T-cell (primary cell): ENCODE results near the gene TUBD1. TPM values are rescaled to one million over a fixed set of nuclear protein-coding genes. Genes with fewer than 3 reads are reported as not detected.
A peak's percentile ranks its signal among the peaks of the same experiment; 100 is the strongest.

ENCODE experiments used
- ATAC-seq, 4 experiments: fragments of 200-7000 bp in 3 of 4; fragments of 150-1000 bp in 1 of 4; cut with Tn5 transposase; replicated peaks in 1 of 4; 1 replicate in 3 of 4; 2 replicates in 1 of 4; pipeline ENCODE4 v1.10.0; 2021; ENCODE audit warnings: moderate library complexity in 3 of 4, mild to moderate bottlenecking in 2 of 4, moderate number of reproducible peaks in 1 of 4
- CTCF ChIA-PET, 2 donors: fragments of 300-600 bp; sonication (Branson Sonifier 250); formaldehyde crosslinking; loops; one replicate each; lab custom pipeline; 2022; ENCODE audit warnings: antibody characterized with exemption in 2 of 2; lab: Charles Lee
- POLR2A ChIA-PET, 2 donors: fragments of 300-600 bp; sonication (Branson Sonifier 250); formaldehyde crosslinking; loops; one replicate each; lab custom pipeline; 2022; ENCODE audit warnings: antibody characterized with exemption in 2 of 2; lab: Charles Lee
- DNase-seq, 35 experiments: peaks; one replicate each; pipeline versions ENCODE4 v3.0.0 to v3.0.0-alpha.2; 2013 to 2023
- H3K27ac ChIP-seq: one replicate; pipeline ENCODE4 v1.5.1; 2013; ENCODE audit warnings: low read length
- H3K27me3 ChIP-seq, 2 experiments: replicated peaks in 1 of 2; 1 replicate in 1 of 2; 2 replicates in 1 of 2; pipeline versions ENCODE4 v1.6.1 to v1.7.0; 2013; ENCODE audit warnings: low read length in 1 of 2, mixed read lengths in 1 of 2; ENCODE audit not compliant: control insufficient read depth in 2 of 2, insufficient read depth in 2 of 2; ENCODE audit errors: extremely low read depth in 1 of 2
- H3K36me3 ChIP-seq, 2 donors: 1 replicate in 1 of 2; 2 replicates in 1 of 2; pipeline versions ENCODE4 v1.6.1 to v1.7.0; 2013; ENCODE audit warnings: low read length in 1 of 2; ENCODE audit not compliant: control insufficient read depth in 2 of 2, insufficient read depth in 1 of 2; ENCODE audit errors: extremely low read depth in 1 of 2
- H3K4me1 ChIP-seq, 2 experiments: 1 replicate in 1 of 2; 2 replicates in 1 of 2; pipeline versions ENCODE4 v1.6.1 to v1.7.0; 2013; ENCODE audit warnings: low read length in 2 of 2, mixed read lengths in 1 of 2; ENCODE audit not compliant: insufficient read depth in 2 of 2, control insufficient read depth in 1 of 2; ENCODE audit errors: extremely low read depth in 1 of 2
- H3K4me3 ChIP-seq, 2 donors: 1 replicate in 1 of 2; 2 replicates in 1 of 2; pipeline versions ENCODE4 v1.5.1 to v1.7.0; 2013; ENCODE audit warnings: mild to moderate bottlenecking in 2 of 2, low read length in 1 of 2, moderate library complexity in 1 of 2; ENCODE audit not compliant: control insufficient read depth in 1 of 2; ENCODE audit errors: extremely low read depth in 1 of 2
- H3K9me3 ChIP-seq: 2 replicates; pipeline ENCODE4 v1.7.0; 2013
- H3K27ac Mint-ChIP-seq, 2 donors: one replicate each; pipeline ENCODE4 v1.8.0; 2020 to 2021; ENCODE audit warnings: mild to moderate bottlenecking in 2 of 2, mixed read lengths in 2 of 2
- H3K27me3 Mint-ChIP-seq, 2 donors: one replicate each; pipeline ENCODE4 v1.8.0; 2021 to 2022; ENCODE audit warnings: mixed read lengths in 2 of 2
- H3K36me3 Mint-ChIP-seq: one replicate; pipeline ENCODE4 v1.8.0; 2021; ENCODE audit warnings: mixed read lengths
- H3K4me1 Mint-ChIP-seq, 3 donors: one replicate each; pipeline ENCODE4 v1.8.0; 2020 to 2022; ENCODE audit warnings: mixed read lengths in 3 of 3, mild to moderate bottlenecking in 1 of 3
- H3K4me3 Mint-ChIP-seq, 3 donors: one replicate each; pipeline ENCODE4 v1.8.0; 2020 to 2022; ENCODE audit warnings: mild to moderate bottlenecking in 3 of 3, mixed read lengths in 3 of 3, moderate library complexity in 3 of 3
- H3K9me3 Mint-ChIP-seq, 3 donors: one replicate each; pipeline ENCODE4 v1.8.0; 2020 to 2022; ENCODE audit warnings: mixed read lengths in 3 of 3
- whole genome bisulfite sequencing: methylation state at CpG from one replicate; pipeline ENCODE4 v1.1.5; 2013; ENCODE audit warnings: missing lambda C conversion rate; ENCODE audit not compliant: insufficient coverage; 5-methylcytosine and 5-hydroxymethylcytosine counted together
- total RNA-seq, 35 experiments: library from RNA in 6 of 35; stranded (reverse) in 6 of 35; fragments of 120-200 nt in 1 of 35; gene quantifications; one replicate each; pipeline versions ENCODE4 v1.2.1 to v1.2.4 and lab custom pipeline; 2013 to 2026

The TUBD1 gene
- total RNA-seq, 5 donors from 2014 or later (not counting 1 experiment from before 2014, with no cell fraction given): 16.6 to 27.9 (median 25.1) TPM

GRCh38 chr17:59837308-59838051 lies 55.3 kb downstream of the TUBD1 start:
- Mint-ChIP-seq H3K4me1 (peaks cover 56 to 58% (median 57%) of the 10 kb centered on the region in 3 donors), H3K4me3 (peak overlapping the region; percentile 98 to 100 (median 99)), H3K27ac (peak overlapping the region; percentile 99 to 100), H3K36me3 (peaks cover 39% of the 10 kb centered on the region), H3K27me3 (no peaks in the 10 kb centered on the region), H3K9me3 (no peaks in the 10 kb centered on the region)
- DNase-seq (peak in 31 of 35 experiments; percentile 14 to 90 (median 61)), ATAC-seq (peak; percentile 87 to 93 (median 92))
- Histone ChIP-seq H3K36me3 (peaks cover 0 to 10% of the 10 kb centered on the region in 2 donors), H3K27me3 (no peaks in the 10 kb centered on the region), H3K9me3 (no peaks in the 10 kb centered on the region), H3K4me3 (peak overlapping the region in 1 of 2 donors; percentile 69), H3K27ac (peak overlapping the region; percentile 87), H3K4me1 (peaks cover 0 to 16% of the 10 kb centered on the region in 2 experiments)
- 4% methylated on average over 4 of the region's 8 CpGs for WGBS
- ChIA-PET POLR2A (interaction anchor here (0.5 to 3.4 kb wide), 15 partner anchors 9 to 203 kb away, joined by 3 to 28 read pairs (median 7); no protein-coding TSS in a partner anchor), CTCF (interaction anchor here (0.5 to 5.7 kb wide), 13 partner anchors 9 to 219 kb away, joined by 3 to 37 read pairs (median 3); no protein-coding TSS in a partner anchor)

GRCh38 chr17:59832883-59833379 lies 59.8 kb downstream of the TUBD1 start:
- no peaks in the 10 kb centered on the region for H3K9me3 ChIP-seq
- H3K27ac Mint-ChIP-seq: peak overlapping the region; percentile 6 to 61
- H3K4me1 Mint-ChIP-seq: peaks cover 36 to 68% (median 54%) of the 10 kb centered on the region in 3 donors
- H3K36me3 Mint-ChIP-seq: peaks cover 3% of the 10 kb centered on the region
- no peaks in the 10 kb centered on the region for H3K27me3 Mint-ChIP-seq
- H3K9me3 Mint-ChIP-seq: no peaks in the 10 kb centered on the region
- H3K36me3 ChIP-seq: no peaks in the 10 kb centered on the region
- no peak for ATAC-seq
- WGBS: no CpG with 5 or more reads among the region's 4 CpGs
- no peak overlapping the region for H3K27ac ChIP-seq
- ChIA-PET POLR2A (interaction anchor here (0.6 kb wide), 2 partner anchors 23 to 28 kb away, joined by 3 to 5 read pairs; no protein-coding TSS in a partner anchor), CTCF (interaction anchor here in 1 of 2 donors (0.7 to 0.8 kb wide), 2 partner anchors 19 to 80 kb away, joined by 3 to 4 read pairs; no protein-coding TSS in a partner anchor)
- no peaks in the 10 kb centered on the region for H3K27me3 ChIP-seq
- no peak overlapping the region for H3K4me3 ChIP-seq
- H3K4me1 ChIP-seq: peaks cover 0 to 32% of the 10 kb centered on the region in 2 experiments
- no peak overlapping the region for H3K4me3 Mint-ChIP-seq
- DNase-seq: peak in 1 of 35 experiments; percentile 25

DNA sequence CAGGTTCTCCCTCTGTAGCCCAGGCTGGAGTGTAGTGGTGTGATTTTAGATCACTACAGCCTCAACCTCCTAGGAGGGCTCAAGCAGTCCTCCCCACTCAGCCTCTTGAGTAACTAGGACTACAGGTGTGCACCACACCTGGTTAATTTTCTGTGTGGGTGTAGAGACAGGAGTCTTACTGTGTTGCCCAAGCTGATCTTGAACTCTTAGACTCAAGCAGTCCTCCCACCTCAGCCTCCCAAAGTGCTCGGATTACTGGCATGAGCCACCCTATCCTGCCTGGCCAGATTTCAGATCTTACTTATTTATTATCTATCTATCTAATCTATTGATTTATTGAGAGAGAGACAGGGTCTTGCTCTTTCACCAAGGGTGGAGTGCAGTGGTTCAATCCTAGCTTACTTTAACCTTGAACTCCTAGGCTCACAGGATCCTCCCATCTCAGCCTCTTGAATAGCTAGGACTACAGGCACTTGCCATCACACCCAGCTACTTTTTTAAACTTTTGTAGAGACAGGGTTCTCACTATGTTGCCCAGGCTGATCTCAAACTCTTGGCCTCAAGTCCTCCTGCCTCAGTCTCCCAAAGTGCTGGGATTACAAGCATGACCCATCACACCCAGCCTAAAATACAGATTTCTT lies 61.8 kb downstream of the TUBD1 start:
- Mint-ChIP-seq H3K9me3 (no peaks in the 10 kb centered on the region), H3K4me3 (no peak overlapping the region), H3K27ac (peak overlapping the region; percentile 72 to 91), H3K36me3 (peaks cover 3% of the 10 kb centered on the region), H3K4me1 (peaks cover 35 to 73% (median 62%) of the 10 kb centered on the region in 3 donors), H3K27me3 (no peaks in the 10 kb centered on the region)
- ATAC-seq (no peak), DNase-seq (peak in 1 of 35 experiments; percentile 6)
- Histone ChIP-seq H3K4me3 (no peak overlapping the region), H3K36me3 (no peaks in the 10 kb centered on the region), H3K27ac (peak overlapping the region; percentile 64), H3K4me1 (peaks cover 0 to 32% of the 10 kb centered on the region in 2 experiments), H3K9me3 (no peaks in the 10 kb centered on the region), H3K27me3 (no peaks in the 10 kb centered on the region)
- ChIA-PET CTCF (interaction anchor here (0.5 to 1.1 kb wide), 3 partner anchors 22 to 83 kb away, joined by 3 to 11 read pairs (median 4); no protein-coding TSS in a partner anchor), POLR2A (interaction anchor here (0.6 to 1.1 kb wide), 3 partner anchors 26 to 62 kb away, joined by 3 to 12 read pairs (median 4); no protein-coding TSS in a partner anchor)
- WGBS: no CpG with 5 or more reads among the region's 1 CpG

DNA sequence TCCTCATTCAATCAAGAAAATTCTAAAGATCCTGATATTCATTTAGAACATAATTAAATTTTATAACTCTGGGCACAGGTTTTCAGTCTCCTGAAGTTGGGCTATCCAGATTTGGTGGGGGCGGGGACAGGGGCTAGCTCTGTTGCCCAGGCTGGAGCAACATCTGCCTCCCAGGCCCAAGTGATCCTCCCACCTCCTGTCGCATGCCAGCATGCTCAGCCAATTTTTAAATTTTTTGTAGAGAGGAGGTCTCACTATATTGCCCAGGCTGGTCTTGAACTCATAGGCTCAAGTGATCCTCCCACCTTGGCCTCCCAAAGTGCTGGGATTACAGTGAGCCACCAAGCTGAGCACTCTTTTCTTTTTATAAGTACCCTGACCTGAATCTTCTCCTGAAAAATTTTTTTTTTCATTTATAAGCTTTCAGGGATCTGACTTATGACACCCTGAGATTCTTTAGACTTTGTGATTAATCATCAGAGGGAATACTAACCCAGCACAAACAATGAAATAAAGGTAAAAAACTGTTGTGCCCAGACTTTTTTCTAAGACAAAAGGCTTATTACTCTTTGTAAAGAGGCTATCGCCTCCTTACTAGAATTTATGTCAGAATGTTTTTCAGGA lies 62.6 kb downstream of the TUBD1 start:
- Mint-ChIP-seq H3K4me3 (peak overlapping the region in 1 of 3 donors; percentile 32), H3K36me3 (peaks cover 3% of the 10 kb centered on the region), H3K27ac (peak overlapping the region; percentile 91 to 94), H3K27me3 (no peaks in the 10 kb centered on the region), H3K9me3 (no peaks in the 10 kb centered on the region), H3K4me1 (peaks cover 42 to 79% (median 69%) of the 10 kb centered on the region in 3 donors)
- WGBS: no CpG with 5 or more reads among the region's 3 CpGs
- ChIA-PET POLR2A (no interaction called here), CTCF (interaction anchor here (0.5 to 1.7 kb wide), 4 partner anchors 19 to 23 kb away, joined by 3 to 11 read pairs (median 4); no protein-coding TSS in a partner anchor)
- Histone ChIP-seq H3K36me3 (no peaks in the 10 kb centered on the region), H3K9me3 (no peaks in the 10 kb centered on the region), H3K27ac (peak overlapping the region; percentile 64), H3K4me1 (peaks cover 0 to 36% of the 10 kb centered on the region in 2 experiments), H3K4me3 (no peak overlapping the region), H3K27me3 (no peaks in the 10 kb centered on the region)
- DNase-seq (no peak), ATAC-seq (no peak)

- Mint-ChIP-seq H3K27ac (peak overlapping the region; percentile 91 to 94), H3K9me3 (no peaks in the 10 kb centered on the region), H3K27me3 (no peaks in the 10 kb centered on the region), H3K4me1 (peaks cover 42 to 79% (median 69%) of the 10 kb centered on the region in 3 donors), H3K36me3 (peaks cover 3% of the 10 kb centered on the region), H3K4me3 (peak overlapping the region; percentile 39 to 60 (median 56))
- Histone ChIP-seq H3K27me3 (no peaks in the 10 kb centered on the region), H3K4me1 (peaks cover 0 to 38% of the 10 kb centered on the region in 2 experiments), H3K36me3 (no peaks in the 10 kb centered on the region), H3K27ac (peak overlapping the region; percentile 64), H3K9me3 (no peaks in the 10 kb centered on the region), H3K4me3 (peak overlapping the region in 1 of 2 donors; percentile 8)
- POLR2A ChIA-PET: interaction anchor here in 1 of 2 donors (2.7 kb wide), 1 partner anchor 8 kb away, joined by 22 read pairs; no protein-coding TSS in a partner anchor
- ATAC-seq (peak; percentile 70 to 78 (median 74)), DNase-seq (peak in 2 of 35 experiments; percentile 29 to 74)
- CTCF ChIA-PET: interaction anchor here (0.5 to 2.5 kb wide), 5 partner anchors 8 to 82 kb away, joined by 3 to 12 read pairs (median 4); no protein-coding TSS in a partner anchor
- WGBS: no CpG with 5 or more reads among the region's 4 CpGs
These were observed 63.3 kb downstream of the TUBD1 start for GRCh38 chr17:59829217-59830006.
